Measurements from ENCODE around the gene CEP43. TPM values are rescaled to one million over a fixed set of nuclear protein-coding genes. Genes with fewer than 3 reads are reported as not detected.

CEP43 gene
- total RNA-seq, 1 donor from 2014 or later = 13.8 TPM

DNA sequence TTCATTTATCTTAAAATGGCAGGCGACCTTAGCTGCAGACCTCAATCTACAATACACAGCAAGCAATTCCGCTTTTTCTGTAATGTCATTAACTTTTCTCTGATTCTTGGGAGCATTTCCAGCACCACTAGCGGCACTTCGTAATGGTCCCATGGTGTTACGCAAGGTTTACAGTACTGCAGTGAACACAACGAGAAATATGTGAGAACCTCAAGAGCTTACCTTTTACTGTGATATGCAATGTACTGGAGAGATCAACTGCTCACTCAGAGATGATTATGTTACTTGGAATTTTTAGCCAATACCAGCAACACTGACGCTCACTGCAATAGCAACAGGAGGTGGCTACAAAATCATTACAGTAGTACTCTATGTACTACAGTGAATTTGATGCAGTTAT lies 2.8 kb upstream of the CEP43 start:
- DNase-seq (ENCODE audit: low read depth) = no peak
- TF ChIP-seq, protein P1, sequence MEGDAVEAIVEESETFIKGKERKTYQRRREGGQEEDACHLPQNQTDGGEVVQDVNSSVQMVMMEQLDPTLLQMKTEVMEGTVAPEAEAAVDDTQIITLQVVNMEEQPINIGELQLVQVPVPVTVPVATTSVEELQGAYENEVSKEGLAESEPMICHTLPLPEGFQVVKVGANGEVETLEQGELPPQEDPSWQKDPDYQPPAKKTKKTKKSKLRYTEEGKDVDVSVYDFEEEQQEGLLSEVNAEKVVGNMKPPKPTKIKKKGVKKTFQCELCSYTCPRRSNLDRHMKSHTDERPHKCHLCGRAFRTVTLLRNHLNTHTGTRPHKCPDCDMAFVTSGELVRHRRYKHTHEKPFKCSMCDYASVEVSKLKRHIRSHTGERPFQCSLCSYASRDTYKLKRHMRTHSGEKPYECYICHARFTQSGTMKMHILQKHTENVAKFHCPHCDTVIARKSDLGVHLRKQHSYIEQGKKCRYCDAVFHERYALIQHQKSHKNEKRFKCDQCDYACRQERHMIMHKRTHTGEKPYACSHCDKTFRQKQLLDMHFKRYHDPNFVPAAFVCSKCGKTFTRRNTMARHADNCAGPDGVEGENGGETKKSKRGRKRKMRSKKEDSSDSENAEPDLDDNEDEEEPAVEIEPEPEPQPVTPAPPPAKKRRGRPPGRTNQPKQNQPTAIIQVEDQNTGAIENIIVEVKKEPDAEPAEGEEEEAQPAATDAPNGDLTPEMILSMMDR (conservative IDR thresholded peaks at IDR 0.05; ENCODE audit: low read depth, low read length) = no peak
- H3K4me3 ChIP-seq (ENCODE audit: low read depth, low read length) = no peak overlapping the region

DNA sequence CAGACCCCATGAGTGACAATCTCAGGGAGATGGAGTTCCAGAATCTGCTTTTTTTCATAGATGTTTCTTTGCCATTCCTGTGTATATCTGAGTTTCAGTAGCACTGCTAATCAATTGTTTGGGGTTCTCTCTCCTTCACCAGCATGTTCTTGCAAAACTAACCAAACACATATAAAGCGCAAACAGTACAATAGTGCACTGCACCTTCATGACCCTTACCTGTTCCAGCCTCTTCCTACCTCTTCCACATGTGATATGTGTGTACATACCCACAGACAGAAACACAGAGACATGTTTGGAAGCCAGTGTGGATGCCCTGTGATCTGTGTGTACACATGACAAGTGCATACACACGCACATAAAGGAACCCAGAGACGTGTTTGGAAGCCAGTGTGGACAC lies 1.8 kb upstream of the CEP43 start:
- H3K4me3 ChIP-seq (ENCODE audit: low read depth, low read length) = peak overlapping the region; percentile 95
- TF ChIP-seq, protein P1 (conservative IDR thresholded peaks at IDR 0.05; ENCODE audit: low read depth, low read length) = no peak
- no peak for DNase-seq (ENCODE audit: low read depth)

DNA sequence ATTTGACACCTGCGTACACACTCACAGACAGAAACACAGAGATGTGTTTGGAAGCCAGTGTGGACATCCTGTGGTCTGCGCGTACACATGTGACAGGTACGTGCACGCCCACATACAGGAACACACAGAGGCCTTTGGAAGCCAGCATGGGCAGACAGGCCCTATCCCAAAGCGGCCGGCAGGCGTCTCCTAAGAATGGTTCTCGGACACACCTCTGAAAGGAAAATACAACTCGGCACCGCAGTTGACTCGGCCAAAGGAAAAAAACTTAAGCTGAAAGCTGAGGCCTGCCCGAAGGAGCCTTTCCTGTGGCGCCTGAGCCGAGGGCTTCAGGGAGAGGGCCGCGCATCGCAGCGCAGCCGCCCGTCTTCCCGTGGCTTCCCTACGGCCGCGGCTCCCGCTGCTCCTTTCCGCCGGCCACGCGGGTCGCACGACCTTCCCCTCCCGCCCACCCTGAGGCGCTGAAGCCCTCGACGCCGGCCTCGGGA lies 1.4 kb upstream of the CEP43 start:
- DNase-seq (ENCODE audit: low read depth) = peak; percentile 48
- TF ChIP-seq, protein P1 (conservative IDR thresholded peaks at IDR 0.05; ENCODE audit: low read depth, low read length) = peak; percentile 64

DNA sequence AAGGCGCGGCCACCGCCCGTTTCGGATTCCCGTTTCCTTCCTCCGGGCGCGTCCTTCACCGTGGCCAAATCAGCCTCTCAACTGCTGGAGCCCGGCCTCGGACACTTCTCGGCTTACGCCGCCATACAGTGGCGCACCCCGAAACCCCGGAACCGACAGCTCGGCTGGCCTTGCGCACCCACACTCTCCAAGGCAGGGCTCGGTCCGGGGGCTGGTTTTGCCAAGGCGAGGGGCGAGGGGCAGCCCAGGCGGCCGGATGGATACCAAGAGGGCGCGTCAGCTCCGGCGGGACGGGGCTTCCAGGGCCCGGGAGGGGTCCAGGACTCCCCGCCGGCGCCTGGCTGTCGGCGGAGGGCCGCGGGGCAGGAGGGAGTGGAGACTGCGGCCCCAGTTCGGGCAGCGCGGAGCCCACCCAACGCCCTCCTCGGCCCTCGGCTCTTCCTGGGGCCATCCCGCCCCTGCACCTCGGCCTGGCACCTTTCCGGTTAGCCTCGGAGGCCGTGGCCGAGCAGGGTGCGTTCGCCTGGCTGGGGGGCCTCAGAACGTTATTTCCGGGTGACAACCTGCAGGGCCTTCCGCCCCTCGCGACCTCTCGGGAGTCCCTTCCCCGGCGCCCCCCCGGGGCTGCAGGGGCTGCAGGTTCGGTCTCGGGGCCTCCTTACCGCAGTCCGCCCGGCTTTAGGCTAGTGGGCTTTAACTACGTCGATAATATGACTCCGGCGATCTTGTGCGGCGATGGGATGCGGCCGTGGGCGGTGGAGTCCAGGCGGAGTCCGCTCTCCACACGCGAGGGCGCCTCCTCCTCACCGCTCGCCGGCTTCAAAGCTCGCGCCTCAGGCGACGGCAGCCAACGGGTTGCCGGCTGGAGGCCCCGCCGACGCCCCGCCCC lies 697 bp upstream of the CEP43 start:
- H3K4me3 ChIP-seq (ENCODE audit: low read depth, low read length) = peak overlapping the region; percentile 95
- DNase-seq (ENCODE audit: low read depth) = no peak
- TF ChIP-seq, protein P1 (conservative IDR thresholded peaks at IDR 0.05; ENCODE audit: low read depth, low read length) = no peak

More for the DNA sequence above, 1.4 kb upstream of the CEP43 start:
- peak overlapping the region; percentile 95 for H3K4me3 ChIP-seq (ENCODE audit: low read depth, low read length)

DNA sequence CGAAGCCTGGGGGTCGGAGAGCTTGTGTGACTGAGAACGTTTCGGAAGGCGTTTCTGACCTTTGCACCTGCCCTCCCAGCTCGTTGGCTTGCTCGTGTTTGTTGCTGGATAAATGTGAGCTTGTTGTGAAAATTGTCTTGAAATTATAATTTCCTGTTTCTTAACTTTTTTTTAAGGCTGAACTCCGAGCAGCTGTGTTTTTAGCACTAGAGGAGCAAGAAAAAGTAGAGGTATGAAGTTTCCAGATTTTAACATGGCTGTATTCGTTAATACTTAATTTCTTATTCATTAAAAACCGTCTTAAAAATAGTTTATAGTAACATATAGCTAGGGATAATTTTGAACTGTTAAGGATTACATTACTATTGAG lies 672 bp downstream of the CEP43 start:
- DNase-seq (ENCODE audit: low read depth) = no peak
- H3K4me3 ChIP-seq (ENCODE audit: low read depth, low read length) = peak overlapping the region; percentile 95
- TF ChIP-seq, protein P1 (conservative IDR thresholded peaks at IDR 0.05; ENCODE audit: low read depth, low read length) = no peak

DNA sequence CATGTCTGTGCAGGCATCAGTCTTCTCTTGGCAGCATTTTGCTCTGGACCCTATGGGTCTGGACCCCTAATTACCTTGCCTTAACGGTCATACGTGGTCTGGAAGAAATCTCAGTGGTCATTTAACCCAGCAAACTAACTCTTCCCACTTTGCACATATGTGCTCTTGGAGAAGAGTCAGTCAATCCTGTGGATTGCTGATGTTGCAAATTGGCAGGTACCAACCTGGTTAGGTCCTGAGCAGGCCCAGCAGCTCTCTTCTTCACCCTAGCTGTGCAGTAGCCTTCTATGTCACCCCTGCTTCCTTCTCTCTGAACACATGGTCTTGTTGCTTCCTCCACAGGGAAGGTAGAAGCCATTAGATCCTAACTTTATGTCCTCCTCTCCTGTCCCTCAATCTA lies 1.6 kb downstream of the CEP43 start:
- peak overlapping the region; percentile 95 for H3K4me3 ChIP-seq (ENCODE audit: low read depth, low read length)
- TF ChIP-seq, protein P1 (conservative IDR thresholded peaks at IDR 0.05; ENCODE audit: low read depth, low read length) = no peak
- no peak for DNase-seq (ENCODE audit: low read depth)

All from epithelial cell of proximal tubule (primary cell).